PFSK-1 (cell line): ENCODE results near the gene NR6A1.

Source experiments
- SIN3A ChIP-seq: IDR thresholded peaks from 2 replicates; pipeline ENCODE4 v1.6.1; 2012; ENCODE audit warnings: mild to moderate bottlenecking, low read length, moderate library complexity, borderline replicate concordance; ENCODE audit not compliant: insufficient read depth
- TAF1 ChIP-seq: IDR thresholded peaks from 2 replicates; pipeline ENCODE4 v1.6.1; 2012; ENCODE audit warnings: low read length, control low read depth, borderline replicate concordance; ENCODE audit not compliant: insufficient read depth

DNA sequence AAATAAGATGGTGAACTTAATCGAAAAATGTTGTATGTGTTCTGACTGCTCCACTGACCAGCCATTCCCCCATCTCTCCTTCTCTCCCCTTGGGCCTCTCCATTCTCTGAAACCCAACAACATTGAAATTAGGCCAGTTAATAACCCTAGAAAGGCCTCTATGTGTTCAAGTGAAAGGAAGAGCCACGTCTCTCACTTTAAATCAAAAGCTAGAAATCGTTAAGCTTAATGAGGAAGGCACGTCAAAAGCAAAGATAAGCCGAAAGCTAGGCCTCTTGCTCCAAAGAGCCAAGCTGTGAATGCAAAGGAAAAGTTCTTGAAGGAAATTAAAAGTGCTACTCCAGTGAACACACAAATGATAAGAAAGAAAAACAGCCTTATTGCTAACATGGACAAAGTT lies 186.5 kb downstream of the NR6A1 start:
- TF ChIP-seq SIN3A = no peak
- TF ChIP-seq TAF1 = no peak
